Liver (tissue), 9 donors: ENCODE data around the gene B4GALT1. TPM values are rescaled to one million over a fixed set of nuclear protein-coding genes. Genes with fewer than 3 reads are reported as not detected.

Experiments
- DNase-seq: peaks from one replicate; pipeline ENCODE4 v3.0.0-alpha.2; 2017; ENCODE audit warnings: low spot score
- H3K27ac ChIP-seq, 2 donors: one replicate each; pipeline ENCODE4 v1.7.0; 2013; ENCODE audit warnings: inconsistent platforms in 2 of 2, low read length in 2 of 2, control low read depth in 1 of 2, low read depth in 1 of 2, mild to moderate bottlenecking in 1 of 2
- H3K27me3 ChIP-seq, 4 donors: one replicate each; pipeline versions ENCODE4 v1.6.1 to v1.7.0; 2013; ENCODE audit warnings: low read length in 3 of 4, inconsistent platforms in 1 of 4, mild to moderate bottlenecking in 1 of 4, moderate library complexity in 1 of 4; ENCODE audit not compliant: control insufficient read depth in 4 of 4, insufficient read depth in 4 of 4
- H3K36me3 ChIP-seq, 4 donors: one replicate each; pipeline versions ENCODE4 v1.6.1 to v1.7.0; 2013; ENCODE audit warnings: low read length in 3 of 4, mild to moderate bottlenecking in 3 of 4, low read depth in 1 of 4, moderate library complexity in 1 of 4; ENCODE audit not compliant: control insufficient read depth in 4 of 4, insufficient read depth in 3 of 4
- H3K4me1 ChIP-seq, 4 donors: one replicate each; pipeline versions ENCODE4 v1.6.1 to v1.7.0; 2013; ENCODE audit warnings: low read length in 3 of 4, mild to moderate bottlenecking in 3 of 4, moderate library complexity in 1 of 4; ENCODE audit not compliant: control insufficient read depth in 4 of 4, insufficient read depth in 4 of 4
- H3K4me3 ChIP-seq, 3 donors: one replicate each; pipeline versions ENCODE4 v1.6.1 to v1.7.0; 2013; ENCODE audit warnings: low read length in 3 of 3, control low read depth in 1 of 3, low read depth in 1 of 3, mild to moderate bottlenecking in 1 of 3
- H3K9ac ChIP-seq, 2 donors: one replicate each; pipeline ENCODE4 v1.7.0; 2013; ENCODE audit warnings: low read length in 2 of 2, mild to moderate bottlenecking in 2 of 2, moderate library complexity in 2 of 2, control low read depth in 1 of 2, low read depth in 1 of 2
- H3K9me3 ChIP-seq, 4 donors: one replicate each; pipeline versions ENCODE4 v1.6.1 to v1.7.0; 2013; ENCODE audit warnings: low read length in 3 of 4; ENCODE audit not compliant: control insufficient read depth in 4 of 4
- EGR1 ChIP-seq, 2 donors: IDR thresholded peaks; 2 replicates each; pipeline ENCODE4 v1.6.1; 2016 to 2018; ENCODE audit warnings: antibody characterized with exemption in 2 of 2, low read depth in 2 of 2
- FOXA1 ChIP-seq: IDR thresholded peaks from 2 replicates; pipeline ENCODE4 v1.6.1; 2016; ENCODE audit warnings: antibody characterized with exemption
- FOXA2 ChIP-seq: IDR thresholded peaks from 2 replicates; pipeline ENCODE4 v1.6.1; 2016; ENCODE audit warnings: antibody characterized with exemption
- GABPA ChIP-seq, 2 donors: IDR thresholded peaks in 1 of 2; conservative IDR thresholded peaks in 1 of 2; 2 replicates each; pipeline ENCODE4 v1.6.1; 2016; ENCODE audit warnings: antibody characterized with exemption in 2 of 2, mild to moderate bottlenecking in 1 of 2, moderate library complexity in 1 of 2
- HNF4A ChIP-seq, 2 donors: conservative IDR thresholded peaks; 2 replicates each; pipeline ENCODE4 v1.6.1; 2016; ENCODE audit warnings: antibody characterized with exemption in 2 of 2, mild to moderate bottlenecking in 2 of 2
- HNF4G ChIP-seq: IDR thresholded peaks from 2 replicates; pipeline ENCODE4 v1.6.1; 2016; ENCODE audit warnings: antibody characterized with exemption
- JUND ChIP-seq, 2 donors: IDR thresholded peaks; 2 replicates each; pipeline ENCODE4 v1.6.1; 2016; ENCODE audit warnings: antibody characterized with exemption in 2 of 2
- NR2F2 ChIP-seq: IDR thresholded peaks from 2 replicates; pipeline ENCODE4 v1.6.1; 2016; ENCODE audit warnings: antibody characterized with exemption
- RAD21 ChIP-seq, 2 donors: IDR thresholded peaks; 2 replicates each; pipeline ENCODE4 v1.6.1; 2016; ENCODE audit warnings: antibody characterized with exemption in 2 of 2, mild to moderate bottlenecking in 2 of 2
- RXRA ChIP-seq, 2 donors: IDR thresholded peaks; 2 replicates each; pipeline ENCODE4 v1.6.1; 2017 to 2018; ENCODE audit warnings: antibody characterized with exemption in 2 of 2, mild to moderate bottlenecking in 1 of 2
- SP1 ChIP-seq: IDR thresholded peaks from 2 replicates; pipeline ENCODE4 v1.6.1; 2018; ENCODE audit warnings: antibody characterized with exemption, mild to moderate bottlenecking
- TAF1 ChIP-seq: conservative IDR thresholded peaks from 2 replicates; pipeline ENCODE4 v1.6.1; 2016; ENCODE audit warnings: antibody characterized with exemption, mild to moderate bottlenecking
- YY1 ChIP-seq: IDR thresholded peaks from 2 replicates; pipeline ENCODE4 v1.6.1; 2016; ENCODE audit warnings: antibody characterized with exemption, mild to moderate bottlenecking
- WGBS: extraction: QIAGEN DNeasy Blood & Tissue Kit; methylation state at CpG from one replicate; pipeline ENCODE4 v1.1.7; 2013; 5-methylcytosine and 5-hydroxymethylcytosine counted together
- polyA plus RNA-seq, 2 donors: library from polyadenylated mRNA; stranded (reverse) in 1 of 2; unstranded in 1 of 2; fragments of 200-250 nt in 1 of 2; fragments of >200 nt in 1 of 2; fragmentation: Nextera tagmentation in 1 of 2; extraction: Ambion mirVana in 1 of 2; gene quantifications; one replicate each; pipeline versions ENCODE4 v1.2.1 to v1.2.3, GENCODE V29; 2013 to 2015
- total RNA-seq, 2 donors: library from RNA; depleted of rRNA; stranded (reverse); fragments of >200 nt; gene quantifications; one replicate each; pipeline ENCODE4 v1.2.3, GENCODE V29; 2014
- TF ChIP-seq, protein P1 (sequence below): IDR thresholded peaks from 2 replicates; pipeline ENCODE4 v1.6.1; 2016; ENCODE audit warnings: antibody characterized with exemption
- TF ChIP-seq, protein P2 (sequence below): IDR thresholded peaks from 2 replicates; pipeline ENCODE4 v1.6.1; 2016; ENCODE audit warnings: antibody characterized with exemption, mild to moderate bottlenecking
- TF ChIP-seq, protein P3 (sequence below): IDR thresholded peaks from 2 replicates; pipeline ENCODE4 v1.6.1; 2016; ENCODE audit warnings: antibody characterized with exemption
- TF ChIP-seq, protein P4 (sequence below): fragments of 150-350 bp; IDR thresholded peaks from 2 replicates; pipeline ENCODE4 v1.5.1; 2017; ENCODE audit warnings: improper control_type of control experiment, low read depth, low read length; ENCODE audit not compliant: missing input control
- TF ChIP-seq, protein P5 (sequence below): IDR thresholded peaks from 2 replicates; pipeline ENCODE4 v1.6.1; 2016; ENCODE audit warnings: antibody characterized with exemption
- donor health status: healthy.
- donor health status: healthy.
- donor health status: healthy.
- donor health status: healthy.
- donor health status: healthy.

Gene B4GALT1
- total and polyA plus RNA-seq, 4 donors = 25.9 to 59.8 (median 42.7) TPM

DNA sequence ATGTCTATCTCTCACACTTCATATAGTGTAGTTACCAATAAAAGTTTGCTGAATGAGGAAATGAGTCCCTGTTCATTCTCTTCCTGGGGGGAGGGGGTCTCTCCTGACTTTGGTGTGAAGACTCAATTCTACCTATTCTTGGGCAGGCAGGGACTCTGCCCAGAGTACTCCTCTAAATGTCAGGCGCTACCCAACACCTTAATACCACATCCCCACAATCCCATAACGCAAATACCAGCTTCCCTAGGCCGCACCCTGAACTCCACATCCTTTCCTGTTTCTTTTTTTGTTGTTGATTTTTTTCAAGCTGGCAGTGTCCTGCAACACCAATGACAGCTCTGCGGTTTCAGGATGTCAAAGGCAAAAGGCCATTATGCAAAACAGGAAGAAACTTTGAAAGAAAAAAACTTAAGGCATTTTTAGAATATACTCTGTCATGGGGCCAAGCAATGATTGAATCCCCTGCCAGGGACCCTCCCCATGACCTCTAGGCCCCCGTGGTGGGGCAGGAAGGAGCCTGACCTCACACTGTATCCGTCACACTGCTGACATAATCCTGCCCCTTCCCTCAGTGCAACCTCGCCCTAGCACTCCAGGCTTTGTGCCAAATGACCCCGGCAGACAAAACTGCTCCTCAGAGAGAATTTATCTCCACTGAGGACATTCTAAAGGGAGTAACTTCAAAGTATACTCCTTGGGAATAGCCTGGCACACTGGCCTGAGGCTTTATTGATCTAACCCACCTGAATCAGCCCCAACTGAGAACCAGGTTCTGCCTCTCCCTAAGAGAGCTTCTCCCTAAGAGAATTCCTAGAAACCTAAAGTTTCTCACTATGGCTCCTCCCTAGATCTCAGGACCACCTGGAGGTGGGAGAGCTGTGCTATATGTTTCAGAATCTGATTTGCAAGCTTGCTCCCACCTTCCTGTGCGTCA is 8.0 kb downstream of the B4GALT1 start:
- Histone ChIP-seq H3K4me3 (no peak overlapping the region), H3K9me3 (no peaks in the 10 kb centered on the region), H3K27me3 (no peaks in the 10 kb centered on the region), H3K4me1 (peaks cover 42 to 89% (median 75%) of the 10 kb centered on the region in 4 donors), H3K36me3 (no peaks in the 10 kb centered on the region), H3K9ac (peak overlapping the region; percentile 58 to 71), H3K27ac (peak overlapping the region; percentile 76 to 88)
- 18% methylated on average over 9 of the region's 9 CpGs for WGBS
- TF ChIP-seq JUND (IDR thresholded peaks at IDR 0.05) (peak in 1 of 2 donors; percentile 65), HNF4G (no peak), GABPA (IDR thresholded peaks at IDR 0.05 in 1 of 2, conservative IDR thresholded peaks at IDR 0.05 in 1 of 2) (peak in 1 of 2 donors; percentile 43), FOXA2 (no peak), NR2F2 (peak; percentile 98), SP1 (peak; percentile 29), YY1 (no peak), HNF4A (conservative IDR thresholded peaks at IDR 0.05) (peak; percentile 31 to 37), TAF1 (no peak), EGR1 (IDR thresholded peaks at IDR 0.05; ENCODE audit: low read depth in 2 of 2) (no peak), RXRA (IDR thresholded peaks at IDR 0.05) (peak; percentile 64 to 66), FOXA1 (no peak), RAD21 (IDR thresholded peaks at IDR 0.05) (peak in 1 of 2 donors; percentile 15)
- TF ChIP-seq, protein P1, sequence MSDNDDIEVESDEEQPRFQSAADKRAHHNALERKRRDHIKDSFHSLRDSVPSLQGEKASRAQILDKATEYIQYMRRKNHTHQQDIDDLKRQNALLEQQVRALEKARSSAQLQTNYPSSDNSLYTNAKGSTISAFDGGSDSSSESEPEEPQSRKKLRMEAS = no peak
- TF ChIP-seq, protein P2, sequence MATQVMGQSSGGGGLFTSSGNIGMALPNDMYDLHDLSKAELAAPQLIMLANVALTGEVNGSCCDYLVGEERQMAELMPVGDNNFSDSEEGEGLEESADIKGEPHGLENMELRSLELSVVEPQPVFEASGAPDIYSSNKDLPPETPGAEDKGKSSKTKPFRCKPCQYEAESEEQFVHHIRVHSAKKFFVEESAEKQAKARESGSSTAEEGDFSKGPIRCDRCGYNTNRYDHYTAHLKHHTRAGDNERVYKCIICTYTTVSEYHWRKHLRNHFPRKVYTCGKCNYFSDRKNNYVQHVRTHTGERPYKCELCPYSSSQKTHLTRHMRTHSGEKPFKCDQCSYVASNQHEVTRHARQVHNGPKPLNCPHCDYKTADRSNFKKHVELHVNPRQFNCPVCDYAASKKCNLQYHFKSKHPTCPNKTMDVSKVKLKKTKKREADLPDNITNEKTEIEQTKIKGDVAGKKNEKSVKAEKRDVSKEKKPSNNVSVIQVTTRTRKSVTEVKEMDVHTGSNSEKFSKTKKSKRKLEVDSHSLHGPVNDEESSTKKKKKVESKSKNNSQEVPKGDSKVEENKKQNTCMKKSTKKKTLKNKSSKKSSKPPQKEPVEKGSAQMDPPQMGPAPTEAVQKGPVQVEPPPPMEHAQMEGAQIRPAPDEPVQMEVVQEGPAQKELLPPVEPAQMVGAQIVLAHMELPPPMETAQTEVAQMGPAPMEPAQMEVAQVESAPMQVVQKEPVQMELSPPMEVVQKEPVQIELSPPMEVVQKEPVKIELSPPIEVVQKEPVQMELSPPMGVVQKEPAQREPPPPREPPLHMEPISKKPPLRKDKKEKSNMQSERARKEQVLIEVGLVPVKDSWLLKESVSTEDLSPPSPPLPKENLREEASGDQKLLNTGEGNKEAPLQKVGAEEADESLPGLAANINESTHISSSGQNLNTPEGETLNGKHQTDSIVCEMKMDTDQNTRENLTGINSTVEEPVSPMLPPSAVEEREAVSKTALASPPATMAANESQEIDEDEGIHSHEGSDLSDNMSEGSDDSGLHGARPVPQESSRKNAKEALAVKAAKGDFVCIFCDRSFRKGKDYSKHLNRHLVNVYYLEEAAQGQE = peak; percentile 55
- TF ChIP-seq, protein P3, sequence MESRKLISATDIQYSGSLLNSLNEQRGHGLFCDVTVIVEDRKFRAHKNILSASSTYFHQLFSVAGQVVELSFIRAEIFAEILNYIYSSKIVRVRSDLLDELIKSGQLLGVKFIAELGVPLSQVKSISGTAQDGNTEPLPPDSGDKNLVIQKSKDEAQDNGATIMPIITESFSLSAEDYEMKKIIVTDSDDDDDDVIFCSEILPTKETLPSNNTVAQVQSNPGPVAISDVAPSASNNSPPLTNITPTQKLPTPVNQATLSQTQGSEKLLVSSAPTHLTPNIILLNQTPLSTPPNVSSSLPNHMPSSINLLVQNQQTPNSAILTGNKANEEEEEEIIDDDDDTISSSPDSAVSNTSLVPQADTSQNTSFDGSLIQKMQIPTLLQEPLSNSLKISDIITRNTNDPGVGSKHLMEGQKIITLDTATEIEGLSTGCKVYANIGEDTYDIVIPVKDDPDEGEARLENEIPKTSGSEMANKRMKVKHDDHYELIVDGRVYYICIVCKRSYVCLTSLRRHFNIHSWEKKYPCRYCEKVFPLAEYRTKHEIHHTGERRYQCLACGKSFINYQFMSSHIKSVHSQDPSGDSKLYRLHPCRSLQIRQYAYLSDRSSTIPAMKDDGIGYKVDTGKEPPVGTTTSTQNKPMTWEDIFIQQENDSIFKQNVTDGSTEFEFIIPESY = no peak
- TF ChIP-seq, protein P4, sequence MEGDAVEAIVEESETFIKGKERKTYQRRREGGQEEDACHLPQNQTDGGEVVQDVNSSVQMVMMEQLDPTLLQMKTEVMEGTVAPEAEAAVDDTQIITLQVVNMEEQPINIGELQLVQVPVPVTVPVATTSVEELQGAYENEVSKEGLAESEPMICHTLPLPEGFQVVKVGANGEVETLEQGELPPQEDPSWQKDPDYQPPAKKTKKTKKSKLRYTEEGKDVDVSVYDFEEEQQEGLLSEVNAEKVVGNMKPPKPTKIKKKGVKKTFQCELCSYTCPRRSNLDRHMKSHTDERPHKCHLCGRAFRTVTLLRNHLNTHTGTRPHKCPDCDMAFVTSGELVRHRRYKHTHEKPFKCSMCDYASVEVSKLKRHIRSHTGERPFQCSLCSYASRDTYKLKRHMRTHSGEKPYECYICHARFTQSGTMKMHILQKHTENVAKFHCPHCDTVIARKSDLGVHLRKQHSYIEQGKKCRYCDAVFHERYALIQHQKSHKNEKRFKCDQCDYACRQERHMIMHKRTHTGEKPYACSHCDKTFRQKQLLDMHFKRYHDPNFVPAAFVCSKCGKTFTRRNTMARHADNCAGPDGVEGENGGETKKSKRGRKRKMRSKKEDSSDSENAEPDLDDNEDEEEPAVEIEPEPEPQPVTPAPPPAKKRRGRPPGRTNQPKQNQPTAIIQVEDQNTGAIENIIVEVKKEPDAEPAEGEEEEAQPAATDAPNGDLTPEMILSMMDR = no peak
- TF ChIP-seq, protein P5, sequence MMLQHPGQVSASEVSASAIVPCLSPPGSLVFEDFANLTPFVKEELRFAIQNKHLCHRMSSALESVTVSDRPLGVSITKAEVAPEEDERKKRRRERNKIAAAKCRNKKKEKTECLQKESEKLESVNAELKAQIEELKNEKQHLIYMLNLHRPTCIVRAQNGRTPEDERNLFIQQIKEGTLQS = no peak
- DNase-seq = peak; percentile 76
